GM12878 (cell line): ENCODE results near the gene CREB5. TPM values are rescaled to one million over a fixed set of nuclear protein-coding genes. Genes with fewer than 3 reads are reported as not detected.

Source experiments
- ATAC-seq: fragments of 200-7000 bp; cut with Tn5 transposase; 3 replicates; pipeline ENCODE4 v1.9.1; 2020; ENCODE audit warnings: mild to moderate bottlenecking, moderate library complexity
- BruUV-seq: library from RNA; stranded (reverse); fragments of 400-500 nt; replicated peaks from 2 replicates; lab custom pipeline; 2021; lab: Mats Ljungman, UMichigan
- CTCF ChIA-PET: fragments of 300-600 bp; sonication (Branson Sonifier 250); formaldehyde crosslinking; extraction: SDS; loops from one replicate; lab custom pipeline; 2021; ENCODE audit warnings: inconsistent platforms; lab: Yijun Ruan, JAX
- POLR2A ChIA-PET: fragments of 350-600 bp; formaldehyde crosslinking; extraction: SDS; loops from one replicate; lab custom pipeline; 2021; ENCODE audit warnings: inconsistent platforms; lab: Charles Lee
- RAD21 ChIA-PET: fragments of 300-600 bp; sonication (Branson Sonifier 250); formaldehyde crosslinking; loops from one replicate; lab custom pipeline; 2023; ENCODE audit warnings: antibody characterized with exemption; ENCODE audit not compliant: unreplicated experiment; lab: Charles Lee
- SMC1A ChIA-PET: fragments of 300-600 bp; sonication (Branson Sonifier 250); formaldehyde crosslinking; loops from one replicate; lab custom pipeline; 2023; ENCODE audit not compliant: unreplicated experiment, uncharacterized antibody; lab: Charles Lee
- DNase-seq: peaks from one replicate; pipeline ENCODE4 v3.0.0-alpha.2; 2011; ENCODE audit warnings: low read depth, low spot score
- FAIRE-seq: peaks from 3 replicates; lab custom pipeline; 2011; peaks lifted over from hg19 to GRCh38; lab: Jason Lieb, UNC
- H2AFZ ChIP-seq: 2 replicates; pipeline ENCODE4 v1.6.0; 2011; ENCODE audit warnings: low read depth, low read length, control low read depth; ENCODE audit not compliant: control insufficient read depth
- H3K27ac ChIP-seq: 2 replicates; pipeline ENCODE4 v1.5.1; 2011; ENCODE audit warnings: control low read depth; ENCODE audit not compliant: control insufficient read depth, insufficient read depth
- H3K27me3 ChIP-seq, 2 experiments: replicated peaks in 1 of 2; 2 replicates each; pipeline versions ENCODE4 v1.6.0 to v1.6.1; 2011; ENCODE audit warnings: low read length in 1 of 2; ENCODE audit not compliant: control insufficient read depth in 2 of 2, insufficient read depth in 2 of 2
- H3K36me3 ChIP-seq, 2 experiments: 2 replicates each; pipeline ENCODE4 v1.5.1; 2011; ENCODE audit warnings: low read length in 1 of 2; ENCODE audit not compliant: control insufficient read depth in 2 of 2, insufficient read depth in 2 of 2
- H3K4me1 ChIP-seq: 2 replicates; pipeline ENCODE4 v1.6.1; 2011; ENCODE audit warnings: mild to moderate bottlenecking, low read length, moderate library complexity, mixed read lengths; ENCODE audit not compliant: control insufficient read depth, insufficient read depth
- H3K4me2 ChIP-seq: 2 replicates; pipeline ENCODE4 v1.6.0; 2011; ENCODE audit warnings: control low read depth; ENCODE audit not compliant: control insufficient read depth, insufficient read depth
- H3K4me3 ChIP-seq: fragments of 200-600 bp; sonication (generic); 2 replicates; pipeline ENCODE4 v1.5.1; 2016
- H3K79me2 ChIP-seq: 2 replicates; pipeline ENCODE4 v1.6.0; 2011; ENCODE audit warnings: low read length; ENCODE audit not compliant: control insufficient read depth, insufficient read depth
- H3K9ac ChIP-seq: 2 replicates; pipeline ENCODE4 v1.8.0; 2011; ENCODE audit warnings: low read length, control low read depth, mixed read lengths; ENCODE audit not compliant: control insufficient read depth, insufficient read depth
- H3K9me3 ChIP-seq: replicated peaks from 3 replicates; pipeline ENCODE4 v1.5.1; 2011; ENCODE audit warnings: mild to moderate bottlenecking, low read length; ENCODE audit not compliant: control insufficient read depth, insufficient read depth
- H4K20me1 ChIP-seq: 2 replicates; pipeline ENCODE4 v1.6.0; 2011; ENCODE audit not compliant: control insufficient read depth, insufficient read depth
- CBX3 ChIP-seq: fragments of 200-600 bp; sonication (generic); IDR thresholded peaks from 2 replicates; pipeline ENCODE4 v1.6.1; 2016; ENCODE audit warnings: low read depth, borderline replicate concordance
- ZSCAN29 ChIP-seq: fragments of 450-650 bp; IDR thresholded peaks from 2 replicates; pipeline ENCODE4 v1.6.1; 2017; ENCODE audit warnings: mild to moderate bottlenecking, moderate library complexity
- WGBS: methylation state at CpG from one replicate; pipeline ENCODE4 v1.1.6; 2016; ENCODE audit warnings: low lambda C conversion rate; ENCODE audit not compliant: insufficient replicate concordance, insufficient coverage; ENCODE audit errors: missing lambda C conversion rate; 5-methylcytosine and 5-hydroxymethylcytosine counted together
- in situ Hi-C: fragments of 300-500 bp; cut with MboI; formaldehyde crosslinking; loops from 9 replicates; pipeline ENCODE4 v1.14.3; 2018; ENCODE audit warnings: mixed read lengths
- intact Hi-C: fragments of 100-400 bp; cut with micrococcal nuclease; formaldehyde crosslinking; loops from one replicate; pipeline ENCODE4 v1.14.2; 2022; ENCODE audit not compliant: unreplicated experiment
- polyA plus RNA-seq, 11 experiments: library from polyadenylated mRNA; depleted of rRNA in 4 of 11; unstranded in 6 of 11; stranded (reverse) in 5 of 11; fragments of >200 nt; fragmentation: Nextera tagmentation in 4 of 11; fragmentation: Illumina TruSeq in 1 of 11; extraction: Ambion mirVana in 4 of 11; extraction: Trizol in 1 of 11; gene quantifications; 1 replicate in 1 of 11; 2 replicates in 10 of 11; pipeline versions ENCODE4 v1.2.1 to v1.2.3, GENCODE V29; 2011 to 2016; ENCODE audit warnings: inconsistent platforms in 2 of 11, missing spikeins in 2 of 11, low read depth in 1 of 11
- total RNA-seq, 4 experiments: library from RNA; depleted of rRNA in 3 of 4; stranded (reverse); fragments of >200 nt in 3 of 4; fragmentation: Illumina TruSeq in 1 of 4; extraction: Trizol in 1 of 4; gene quantifications; 2 replicates each; pipeline versions ENCODE4 v1.2.1 to v1.2.3, GENCODE V29; 2013 to 2021
- TF ChIP-seq, protein P1 (sequence below): fragments of 450-650 bp; IDR thresholded peaks from 2 replicates; pipeline ENCODE4 v1.6.1; 2016; ENCODE audit warnings: mild to moderate bottlenecking
- TF ChIP-seq, protein P2 (sequence below): IDR thresholded peaks from 2 replicates; pipeline ENCODE4 v1.6.1; 2012; ENCODE audit warnings: low read depth, low read length, improper control_type of control experiment

CREB5 gene
- total and polyA plus RNA-seq, 10 of the 15 experiments (the other 5 are each of a cell fraction or from before 2014, with no cell fraction given), result 12.9 to 74.1 (median 53.0) TPM

DNA sequence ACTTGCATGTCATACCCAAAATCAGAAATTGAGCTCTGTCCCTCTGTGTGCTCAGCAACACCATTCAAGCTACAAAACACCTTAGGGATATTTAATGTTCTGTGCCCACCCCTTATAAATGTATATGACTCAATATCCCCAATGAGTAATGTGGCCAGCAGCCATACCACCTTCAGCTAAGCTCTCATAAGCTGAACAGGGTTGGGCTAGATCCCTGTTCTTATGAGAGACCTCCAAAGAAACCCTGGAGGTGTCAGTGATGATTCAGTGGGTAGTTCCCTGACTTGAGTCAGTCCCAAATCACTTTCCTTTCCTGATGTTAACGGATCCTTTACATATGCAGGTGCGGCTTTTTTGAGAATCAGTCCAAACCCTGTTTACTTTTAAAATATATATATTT lies 253.8 kb downstream of the CREB5 start:
- Histone ChIP-seq H3K4me1 (peaks cover 9% of the 10 kb centered on the region), H2AFZ (no peak overlapping the region), H3K4me2 (no peak overlapping the region), H3K4me3 (no peak overlapping the region), H4K20me1 (no peaks in the 10 kb centered on the region), H3K27ac (no peak overlapping the region), H3K79me2 (no peaks in the 10 kb centered on the region; the same call in 1 of the 2 replicates), H3K27me3 (no peaks in the 10 kb centered on the region), H3K9me3 (no peaks in the 10 kb centered on the region; the same call in 2 of the 3 replicates), H3K36me3 (no peaks in the 10 kb centered on the region; a peak in 1 of 4 replicates), H3K9ac (no peak overlapping the region)
- ATAC-seq, result no peak
- in situ Hi-C loops, result no loop called here
- DNase-seq, result no peak
- intact Hi-C loops, result no loop called here
- SMC1A ChIA-PET, result interaction anchor here (0.9 to 1.6 kb wide), 7 partner anchors 10 to 95 kb away, joined by 3 to 5 read pairs (median 4); no protein-coding TSS in a partner anchor
- no TSS peak for BruUV-seq
- no peak for FAIRE-seq
- WGBS, result 81% methylated on average over 2 of the region's 2 CpGs
- TF ChIP-seq CBX3 (no peak), ZSCAN29 (no peak)
- TF ChIP-seq, protein P1, sequence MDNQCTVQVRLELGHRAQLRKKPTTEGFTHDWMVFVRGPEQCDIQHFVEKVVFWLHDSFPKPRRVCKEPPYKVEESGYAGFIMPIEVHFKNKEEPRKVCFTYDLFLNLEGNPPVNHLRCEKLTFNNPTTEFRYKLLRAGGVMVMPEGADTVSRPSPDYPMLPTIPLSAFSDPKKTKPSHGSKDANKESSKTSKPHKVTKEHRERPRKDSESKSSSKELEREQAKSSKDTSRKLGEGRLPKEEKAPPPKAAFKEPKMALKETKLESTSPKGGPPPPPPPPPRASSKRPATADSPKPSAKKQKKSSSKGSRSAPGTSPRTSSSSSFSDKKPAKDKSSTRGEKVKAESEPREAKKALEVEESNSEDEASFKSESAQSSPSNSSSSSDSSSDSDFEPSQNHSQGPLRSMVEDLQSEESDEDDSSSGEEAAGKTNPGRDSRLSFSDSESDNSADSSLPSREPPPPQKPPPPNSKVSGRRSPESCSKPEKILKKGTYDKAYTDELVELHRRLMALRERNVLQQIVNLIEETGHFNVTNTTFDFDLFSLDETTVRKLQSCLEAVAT, result no peak
- TF ChIP-seq, protein P2, sequence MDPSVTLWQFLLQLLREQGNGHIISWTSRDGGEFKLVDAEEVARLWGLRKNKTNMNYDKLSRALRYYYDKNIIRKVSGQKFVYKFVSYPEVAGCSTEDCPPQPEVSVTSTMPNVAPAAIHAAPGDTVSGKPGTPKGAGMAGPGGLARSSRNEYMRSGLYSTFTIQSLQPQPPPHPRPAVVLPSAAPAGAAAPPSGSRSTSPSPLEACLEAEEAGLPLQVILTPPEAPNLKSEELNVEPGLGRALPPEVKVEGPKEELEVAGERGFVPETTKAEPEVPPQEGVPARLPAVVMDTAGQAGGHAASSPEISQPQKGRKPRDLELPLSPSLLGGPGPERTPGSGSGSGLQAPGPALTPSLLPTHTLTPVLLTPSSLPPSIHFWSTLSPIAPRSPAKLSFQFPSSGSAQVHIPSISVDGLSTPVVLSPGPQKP, result no peak
- POLR2A ChIA-PET, result no interaction called here
- RAD21 ChIA-PET, result no interaction called here
- CTCF ChIA-PET, result interaction anchor here (0.6 to 1.6 kb wide), 2 partner anchors 17 to 35 kb away, joined by 4 to 5 read pairs; no protein-coding TSS in a partner anchor
